ES-I3 (cell line): ENCODE data around the gene OR12D2.
"Not testable (repeated sequence)": the region's sequence is repeated elsewhere in the genome, so short reads cannot be mapped to it uniquely, and the experiment has no call there.

ENCODE experiments used
- H3K36me3 ChIP-seq: 2 replicates; pipeline ENCODE4 v1.6.1; 2013; ENCODE audit warnings: mild to moderate bottlenecking, low read length, control low read depth, moderate library complexity; ENCODE audit not compliant: insufficient read depth
- H3K4me1 ChIP-seq: 2 replicates; pipeline ENCODE4 v1.6.1; 2013; ENCODE audit warnings: mild to moderate bottlenecking, control low read depth, low read length; ENCODE audit not compliant: insufficient read depth
- H3K9ac ChIP-seq: 2 replicates; pipeline ENCODE4 v1.6.1; 2013; ENCODE audit warnings: low read depth, mild to moderate bottlenecking, low read length, moderate library complexity
- H3K9me3 ChIP-seq: 2 replicates; pipeline ENCODE4 v1.6.1; 2013; ENCODE audit warnings: mild to moderate bottlenecking, low read length, moderate library complexity; ENCODE audit not compliant: control insufficient read depth, insufficient read depth

OR12D2 gene

GRCh38 chr6:29426654-29427053 lies 31.2 kb downstream of the OR12D2 start:
- H3K36me3 ChIP-seq, result no peaks in the 10 kb centered on the region
- no peaks in the 10 kb centered on the region for H3K9me3 ChIP-seq
- H3K9ac ChIP-seq, result no peak overlapping the region
- H3K4me1 ChIP-seq, result no peaks in the 10 kb centered on the region; the same call in 1 of the 2 replicates

- not testable (repeated sequence) for H3K9ac ChIP-seq, H3K9me3 ChIP-seq, H3K36me3 ChIP-seq, H3K4me1 ChIP-seq
Observed at GRCh38 chr6:29436730-29437129, 41.3 kb downstream of the OR12D2 start.

GRCh38 chr6:29439006-29439405 lies 43.6 kb downstream of the OR12D2 start, which contains the start of gene OR10C1:
TSS of gene OR10C1 (plus strand) at chr6:29439306. CDS start at chr6:29440016, 710 bp downstream.
- Histone ChIP-seq H3K36me3 (no peaks in the 10 kb centered on the region), H3K9me3 (no peaks in the 10 kb centered on the region), H3K9ac (no peak within 1 kb of the TSS), H3K4me1 (no peaks in the 10 kb centered on the region)

GRCh38 chr6:29442719-29443118 lies 47.3 kb downstream of the OR12D2 start:
- Histone ChIP-seq H3K36me3 (no peaks in the 10 kb centered on the region), H3K4me1 (peaks cover 6% of the 10 kb centered on the region; the same call in 1 of the 2 replicates), H3K9ac (no peak overlapping the region), H3K9me3 (no peaks in the 10 kb centered on the region)

GRCh38 chr6:29444031-29444430 lies 48.6 kb downstream of the OR12D2 start:
- H3K36me3 ChIP-seq, H3K9me3 ChIP-seq, H3K4me1 ChIP-seq, H3K9ac ChIP-seq: not testable (repeated sequence)
